GM12878 (cell line): ENCODE measurements around the gene ING5.

ENCODE experiments used
- BCL11A ChIP-seq: IDR thresholded peaks from 2 replicates; pipeline ENCODE4 v1.6.1; 2011; ENCODE audit warnings: low read depth, low read length
- ZNF274 ChIP-seq: IDR thresholded peaks from one replicate; pipeline ENCODE4 v1.8.0; 2011; ENCODE audit not compliant: insufficient read length, insufficient read depth
- TF ChIP-seq, protein P1 (sequence below): fragments of 450-650 bp; IDR thresholded peaks from 2 replicates; pipeline ENCODE4 v1.6.1; 2018; ENCODE audit warnings: borderline replicate concordance, mild to moderate bottlenecking; ENCODE audit not compliant: partially characterized antibody
- TF ChIP-seq, protein P2 (sequence below), 3 experiments: IDR thresholded peaks in 2 of 3; conservative IDR thresholded peaks in 1 of 3; 2 replicates each; pipeline ENCODE4 v1.5.1; 2011; ENCODE audit warnings: low read depth in 3 of 3, low read length in 3 of 3, mild to moderate bottlenecking in 3 of 3, control low read depth in 2 of 3, moderate library complexity in 2 of 3, inconsistent platforms in 1 of 3, mixed read lengths in 1 of 3; ENCODE audit not compliant: control insufficient read depth in 2 of 3, insufficient read depth in 1 of 3; ENCODE audit errors: extremely low read depth in 1 of 3

DNA sequence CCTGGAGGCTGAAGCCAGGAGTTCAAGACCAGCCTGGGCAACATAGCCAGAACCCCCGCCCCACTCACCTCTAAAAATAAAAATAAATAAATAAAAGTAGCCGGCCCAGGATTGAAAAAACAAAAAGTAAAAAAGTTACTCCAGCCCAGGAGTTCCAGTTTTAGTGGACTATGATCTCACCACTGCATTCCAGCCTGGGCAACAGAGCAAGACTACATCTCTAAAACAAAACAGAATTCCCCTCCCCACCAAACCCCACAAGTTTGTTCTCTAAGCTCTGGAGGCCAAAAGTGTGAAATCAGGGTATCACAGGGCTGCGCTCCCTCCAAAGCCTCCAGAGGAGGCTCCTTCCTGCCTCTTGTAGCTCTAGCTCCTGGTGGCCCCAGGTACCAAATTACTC is 34.3 kb downstream of the ING5 start:
- TF ChIP-seq, protein P1, sequence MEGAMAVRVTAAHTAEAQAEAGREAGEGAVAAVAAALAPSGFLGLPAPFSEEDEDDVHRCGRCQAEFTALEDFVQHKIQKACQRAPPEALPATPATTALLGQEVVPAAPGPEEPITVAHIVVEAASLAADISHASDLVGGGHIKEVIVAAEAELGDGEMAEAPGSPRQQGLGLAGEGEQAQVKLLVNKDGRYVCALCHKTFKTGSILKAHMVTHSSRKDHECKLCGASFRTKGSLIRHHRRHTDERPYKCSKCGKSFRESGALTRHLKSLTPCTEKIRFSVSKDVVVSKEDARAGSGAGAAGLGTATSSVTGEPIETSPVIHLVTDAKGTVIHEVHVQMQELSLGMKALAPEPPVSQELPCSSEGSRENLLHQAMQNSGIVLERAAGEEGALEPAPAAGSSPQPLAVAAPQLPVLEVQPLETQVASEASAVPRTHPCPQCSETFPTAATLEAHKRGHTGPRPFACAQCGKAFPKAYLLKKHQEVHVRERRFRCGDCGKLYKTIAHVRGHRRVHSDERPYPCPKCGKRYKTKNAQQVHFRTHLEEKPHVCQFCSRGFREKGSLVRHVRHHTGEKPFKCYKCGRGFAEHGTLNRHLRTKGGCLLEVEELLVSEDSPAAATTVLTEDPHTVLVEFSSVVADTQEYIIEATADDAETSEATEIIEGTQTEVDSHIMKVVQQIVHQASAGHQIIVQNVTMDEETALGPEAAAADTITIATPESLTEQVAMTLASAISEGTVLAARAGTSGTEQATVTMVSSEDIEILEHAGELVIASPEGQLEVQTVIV, result no peak
- TF ChIP-seq BCL11A, result no peak
- no peak for TF ChIP-seq ZNF274
- TF ChIP-seq, protein P2, sequence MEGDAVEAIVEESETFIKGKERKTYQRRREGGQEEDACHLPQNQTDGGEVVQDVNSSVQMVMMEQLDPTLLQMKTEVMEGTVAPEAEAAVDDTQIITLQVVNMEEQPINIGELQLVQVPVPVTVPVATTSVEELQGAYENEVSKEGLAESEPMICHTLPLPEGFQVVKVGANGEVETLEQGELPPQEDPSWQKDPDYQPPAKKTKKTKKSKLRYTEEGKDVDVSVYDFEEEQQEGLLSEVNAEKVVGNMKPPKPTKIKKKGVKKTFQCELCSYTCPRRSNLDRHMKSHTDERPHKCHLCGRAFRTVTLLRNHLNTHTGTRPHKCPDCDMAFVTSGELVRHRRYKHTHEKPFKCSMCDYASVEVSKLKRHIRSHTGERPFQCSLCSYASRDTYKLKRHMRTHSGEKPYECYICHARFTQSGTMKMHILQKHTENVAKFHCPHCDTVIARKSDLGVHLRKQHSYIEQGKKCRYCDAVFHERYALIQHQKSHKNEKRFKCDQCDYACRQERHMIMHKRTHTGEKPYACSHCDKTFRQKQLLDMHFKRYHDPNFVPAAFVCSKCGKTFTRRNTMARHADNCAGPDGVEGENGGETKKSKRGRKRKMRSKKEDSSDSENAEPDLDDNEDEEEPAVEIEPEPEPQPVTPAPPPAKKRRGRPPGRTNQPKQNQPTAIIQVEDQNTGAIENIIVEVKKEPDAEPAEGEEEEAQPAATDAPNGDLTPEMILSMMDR (IDR thresholded peaks at IDR 0.05 in 2 of 3, conservative IDR thresholded peaks at IDR 0.05 in 1 of 3; ENCODE audit: control insufficient read depth in 2 of 3, extremely low read depth in 1 of 3, insufficient read depth in 1 of 3, low read depth in 3 of 3, low read length in 3 of 3), result no peak
